K562 (cell line): Measurements from ENCODE around the gene LILRA6. TPM values are rescaled to one million over a fixed set of nuclear protein-coding genes. Genes with fewer than 3 reads are reported as not detected.

Experiments
- ESRRA ChIP-seq: fragments of 450-650 bp; IDR thresholded peaks from 2 replicates; pipeline ENCODE4 v1.6.1; 2014; ENCODE audit warnings: low read depth, mild to moderate bottlenecking, moderate library complexity, borderline replicate concordance
- HDAC6 ChIP-seq: IDR thresholded peaks from 2 replicates; pipeline ENCODE4 v1.6.1; 2012; ENCODE audit warnings: low read depth, mild to moderate bottlenecking, control low read depth, inconsistent platforms, low read length, moderate library complexity
- HES1 ChIP-seq: fragments of 450-650 bp; IDR thresholded peaks from 2 replicates; pipeline ENCODE4 v1.6.1; 2016; ENCODE audit warnings: low read depth, mild to moderate bottlenecking, moderate library complexity
- KLF16 ChIP-seq: IDR thresholded peaks from 2 replicates; pipeline ENCODE4 v1.6.1; 2016; ENCODE audit warnings: antibody characterized with exemption
- LCOR ChIP-seq: sonication (generic); formaldehyde crosslinking; IDR thresholded peaks from 2 replicates; pipeline ENCODE4 v1.8.0; 2022; ENCODE audit warnings: mild to moderate bottlenecking, missing genetic modification reagents
- MEIS2 ChIP-seq: fragments of 450-650 bp; IDR thresholded peaks from 2 replicates; pipeline ENCODE4 v1.6.1; 2014; ENCODE audit warnings: mild to moderate bottlenecking; ENCODE audit not compliant: partially characterized antibody
- MYNN ChIP-seq, 2 experiments: sonication (generic); formaldehyde crosslinking in 1 of 2; IDR thresholded peaks; 2 replicates each; pipeline versions ENCODE4 v1.5.0 to v1.6.1; 2016 to 2020; ENCODE audit warnings: antibody characterized with exemption in 1 of 2, missing genetic modification reagents in 1 of 2
- NELFE ChIP-seq: IDR thresholded peaks from 2 replicates; pipeline ENCODE4 v1.6.1; 2011; ENCODE audit warnings: mild to moderate bottlenecking; ENCODE audit not compliant: insufficient read depth, insufficient read length
- NR4A1 ChIP-seq, 2 experiments: fragments of 250-450 bp in 1 of 2; fragments of 450-650 bp in 1 of 2; sonication (Bioruptor Pico) in 1 of 2; IDR thresholded peaks; 2 replicates each; pipeline versions ENCODE4 v1.4.0 to v1.6.1; 2016 to 2020; ENCODE audit warnings: mild to moderate bottlenecking in 2 of 2, missing compliant biosample characterization in 1 of 2, missing genetic modification characterization in 1 of 2, moderate library complexity in 1 of 2
- RB1 ChIP-seq: fragments of 450-650 bp; IDR thresholded peaks from 2 replicates; pipeline ENCODE4 v1.6.1; 2017; ENCODE audit warnings: low read depth, mild to moderate bottlenecking
- XRCC5 ChIP-seq: fragments of 200-400 bp; formaldehyde crosslinking; IDR thresholded peaks from 2 replicates; pipeline ENCODE4 v1.6.1; 2017; ENCODE audit warnings: low read depth, mild to moderate bottlenecking, low read length
- ZNF609 ChIP-seq: sonication (generic); formaldehyde crosslinking; IDR thresholded peaks from 2 replicates; pipeline ENCODE4 v1.8.1; 2023; ENCODE audit warnings: missing genetic modification reagents, mild to moderate bottlenecking, borderline replicate concordance
- ZNF740 ChIP-seq, 3 experiments: fragments of 200-800 bp in 1 of 3; sonication (Bioruptor generic) in 1 of 3; sonication (generic) in 1 of 3; formaldehyde crosslinking in 1 of 3; IDR thresholded peaks; 2 replicates each; pipeline versions ENCODE4 v1.6.1 to v1.8.0; 2016 to 2022; ENCODE audit warnings: mild to moderate bottlenecking in 2 of 3, missing compliant biosample characterization in 2 of 3, missing genetic modification characterization in 2 of 3, missing genetic modification reagents in 1 of 3
- polyA plus RNA-seq, 8 experiments: library from polyadenylated mRNA; depleted of rRNA in 4 of 8; stranded (reverse) in 5 of 8; unstranded in 3 of 8; fragments of >200 nt; fragmentation: Nextera tagmentation in 2 of 8; fragmentation: Illumina TruSeq in 1 of 8; extraction: Ambion mirVana in 2 of 8; extraction: Trizol in 1 of 8; gene quantifications; 2 replicates each; pipeline versions ENCODE4 v1.2.1 to v1.2.3, GENCODE V29; 2011 to 2014; ENCODE audit warnings: inconsistent platforms in 1 of 8, missing spikeins in 1 of 8
- total RNA-seq, 7 experiments: library from RNA; depleted of rRNA in 6 of 7; stranded (reverse); fragments of >200 nt in 6 of 7; fragmentation: Illumina TruSeq in 2 of 7; extraction: Trizol in 2 of 7; gene quantifications; 2 replicates each; pipeline versions ENCODE4 v1.2.1 to v1.2.3, GENCODE V29; 2011 to 2021; ENCODE audit warnings: low replicate concordance in 1 of 7

Gene LILRA6
- total and polyA plus RNA-seq, 9 of the 15 experiments (the other 6 are each of a cell fraction or from before 2014, with no cell fraction given), result 0.03 TPM; not detected in 8

- TF ChIP-seq ZNF740 (CRISPR knock-in tag; IDR thresholded peaks at IDR 0.05), result peak; percentile 85; the same call in 1 of the 2 replicates
- no peak for TF ChIP-seq ZNF740 (tag; IDR thresholded peaks at IDR 0.05)
- no peak for TF ChIP-seq HDAC6
- TF ChIP-seq ESRRA, result peak; percentile 31; the same call in 1 of the 2 replicates
- TF ChIP-seq KLF16, result no peak
- no peak for TF ChIP-seq XRCC5
- TF ChIP-seq MEIS2, result no peak
- TF ChIP-seq NELFE, result no peak
- TF ChIP-seq RB1, result peak; percentile 90
- TF ChIP-seq LCOR, result no peak
- TF ChIP-seq HES1, result no peak
- no peak for TF ChIP-seq NR4A1 (CRISPR knock-in tag; IDR thresholded peaks at IDR 0.05)
- TF ChIP-seq NR4A1 (tag; IDR thresholded peaks at IDR 0.05), result 0 out of 2 replicates have a peak, but pooled peaks have one; percentile 19
- no peak for TF ChIP-seq ZNF609 (CRISPR knock-in tag)
- no peak for TF ChIP-seq MYNN (IDR thresholded peaks at IDR 0.05)
- no peak for TF ChIP-seq MYNN (CRISPR knock-in tag; IDR thresholded peaks at IDR 0.05)
These were observed 53.4 kb downstream of the LILRA6 start, which contains the start of gene MBOAT7 (continued) for GRCh38 chr19:54189145-54189734.
